ENCODE measurements around the gene ADAMTS12. TPM values are rescaled to one million over a fixed set of nuclear protein-coding genes. Genes with fewer than 3 reads are reported as not detected.

The ADAMTS12 gene
- total and polyA plus RNA-seq, 2 of the 8 experiments (the other 6 are each of a cell fraction or from before 2014, with no cell fraction given): 6.4 to 12.8 TPM

- TF ChIP-seq USF2 (IDR thresholded peaks at IDR 0.05; ENCODE audit: low read length) (no peak), TAF1 (IDR thresholded peaks at IDR 0.05; ENCODE audit: low read depth, low read length) (no peak), RXRA (IDR thresholded peaks at IDR 0.05; ENCODE audit: insufficient read depth, low read depth, low read length) (no peak), E2F6 (IDR thresholded peaks at IDR 0.05) (no peak), EGR1 (IDR thresholded peaks at IDR 0.05; ENCODE audit: borderline replicate concordance, low read depth, low read length) (no peak), YY1 (IDR thresholded peaks at IDR 0.05; ENCODE audit: low read depth, low read length) (0 out of 2 replicates have a peak, but pooled peaks have one; percentile 28), RNF2 (IDR thresholded peaks at IDR 0.05; ENCODE audit: borderline replicate concordance, low read depth, low read length, missing control alignments, poor library complexity, severe bottlenecking) (no peak), ASH2L (IDR thresholded peaks at IDR 0.05; ENCODE audit: low read length) (no peak)
These were observed 303.0 kb downstream of the ADAMTS12 start (continued) for GRCh38 chr5:33588654-33589372.

Measured in H1 (cell line).